Hematopoietic multipotent progenitor cell treated with erythropoietin and hydrocortisone succinate and interleukin-3 and kit ligand, for 15 days (in vitro differentiated cells): Measurements from ENCODE around the gene FHAD1.

Experiments
- DNase-seq: peaks from one replicate; pipeline ENCODE4 v3.0.0-alpha.2; 2015; ENCODE audit warnings: low spot score

The FHAD1 gene

GRCh38 chr1:15248216-15248615 lies 1.2 kb downstream of the FHAD1 start:
- DNase-seq, result no peak

GRCh38 chr1:15249081-15249480 lies 2.1 kb downstream of the FHAD1 start:
- DNase-seq, result no peak

- no peak for DNase-seq
These were observed 5.1 kb downstream of the FHAD1 start for GRCh38 chr1:15251857-15252835.

- DNase-seq, result no peak
These were observed 7.5 kb downstream of the FHAD1 start for GRCh38 chr1:15254559-15254958.

GRCh38 chr1:15255582-15256149 lies 8.6 kb downstream of the FHAD1 start:
- no peak for DNase-seq

- no peak for DNase-seq
These were observed 9.6 kb downstream of the FHAD1 start for GRCh38 chr1:15256584-15256983.

- DNase-seq, result no peak
These were observed 10.3 kb downstream of the FHAD1 start for GRCh38 chr1:15257309-15257708.

GRCh38 chr1:15258833-15259621 lies 12.0 kb downstream of the FHAD1 start:
- no peak for DNase-seq

GRCh38 chr1:15259622-15260007 lies 12.6 kb downstream of the FHAD1 start:
- DNase-seq, result no peak

GRCh38 chr1:15260418-15261154 lies 13.6 kb downstream of the FHAD1 start:
- no peak for DNase-seq

- no peak for DNase-seq
These were observed 14.4 kb downstream of the FHAD1 start for GRCh38 chr1:15261155-15262002.

GRCh38 chr1:15262003-15262377 lies 15.0 kb downstream of the FHAD1 start:
- DNase-seq, result no peak

GRCh38 chr1:15262706-15263105 lies 15.7 kb downstream of the FHAD1 start:
- DNase-seq, result no peak

GRCh38 chr1:15264769-15265168 lies 17.7 kb downstream of the FHAD1 start:
- no peak for DNase-seq

- no peak for DNase-seq
These were observed 24.2 kb downstream of the FHAD1 start for GRCh38 chr1:15271196-15271595.

- DNase-seq, result peak; percentile 11
These were observed 25.2 kb downstream of the FHAD1 start for GRCh38 chr1:15272009-15272781.

GRCh38 chr1:15272782-15273127 lies 25.7 kb downstream of the FHAD1 start:
- no peak for DNase-seq

- no peak for DNase-seq
These were observed 26.3 kb downstream of the FHAD1 start for GRCh38 chr1:15273274-15273673.

- no peak for DNase-seq
These were observed 29.1 kb downstream of the FHAD1 start for GRCh38 chr1:15275921-15276683.
